Urothelium cell line (cell line): ENCODE data around the gene PRSS50.
"Not testable (repeated sequence)": the region's sequence is repeated elsewhere in the genome, so short reads cannot be mapped to it uniquely, and the experiment has no call there.

Source experiments
- DNase-seq: peaks from one replicate; pipeline ENCODE4 v3.0.0; 2011; ENCODE audit warnings: low spot score, mixed read lengths
- FAIRE-seq: peaks from 2 replicates; lab custom pipeline; 2011; peaks lifted over from hg19 to GRCh38; lab: Jason Lieb, UNC

PRSS50 gene

GRCh38 chr3:46717447-46718231 is at the start of gene PRSS50:
PRSS50 (minus strand) TSS chr3:46717869; CDS start chr3:46717824, 45 bp downstream.
- FAIRE-seq: no peak
- peak; percentile 36 for DNase-seq

- FAIRE-seq (no peak), DNase-seq (no peak)
Measured at GRCh38 chr3:46764206-46764605, 46.5 kb upstream of the PRSS50 start.

- FAIRE-seq (no peak), DNase-seq (no peak)
Measured at GRCh38 chr3:46763178-46763577, 45.5 kb upstream of the PRSS50 start.

- FAIRE-seq (no peak), DNase-seq (no peak)
Measured at GRCh38 chr3:46759239-46760167, 41.8 kb upstream of the PRSS50 start.

DNA sequence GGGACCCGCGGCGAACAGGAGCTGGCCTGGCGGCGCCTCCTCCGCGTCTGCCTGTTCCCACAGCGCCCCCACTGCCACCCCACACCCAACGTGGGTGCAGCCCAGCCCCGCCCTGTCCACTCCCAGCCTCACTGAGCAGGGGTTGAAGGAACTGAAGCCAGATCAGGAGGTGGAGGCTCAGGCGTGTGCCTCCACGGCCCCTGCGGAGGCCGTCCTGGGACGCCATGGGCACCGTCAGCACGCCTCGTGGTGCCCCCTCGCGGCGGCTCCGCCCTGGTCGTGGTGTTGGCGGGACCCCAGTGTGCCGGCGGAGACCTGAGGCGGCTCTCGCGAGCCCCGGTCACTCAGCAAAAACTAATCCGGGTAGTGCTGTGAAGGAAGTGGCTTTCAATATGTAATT is 39.0 kb upstream of the PRSS50 start:
- DNase-seq (no peak), FAIRE-seq (no peak)

DNA sequence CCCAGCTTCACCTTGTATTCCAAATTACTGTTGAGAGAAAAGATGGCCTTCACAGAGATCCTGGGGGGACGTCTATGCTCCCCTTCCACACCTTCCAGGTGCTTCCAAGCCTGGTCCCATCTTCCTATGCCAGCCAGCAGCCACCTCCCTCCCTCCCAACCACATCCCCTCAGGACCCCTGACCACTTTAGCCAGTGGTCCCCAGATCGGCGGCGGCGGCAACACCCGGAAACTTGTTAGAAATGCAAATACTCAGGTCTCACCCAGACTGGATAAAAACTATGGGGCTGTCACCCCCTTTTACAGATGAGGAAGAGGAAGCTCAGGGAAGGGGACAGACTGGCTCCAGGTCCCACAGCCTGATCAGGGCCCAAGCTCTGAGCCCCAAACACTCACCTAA is 38.0 kb upstream of the PRSS50 start:
- no peak for DNase-seq
- no peak for FAIRE-seq

DNA sequence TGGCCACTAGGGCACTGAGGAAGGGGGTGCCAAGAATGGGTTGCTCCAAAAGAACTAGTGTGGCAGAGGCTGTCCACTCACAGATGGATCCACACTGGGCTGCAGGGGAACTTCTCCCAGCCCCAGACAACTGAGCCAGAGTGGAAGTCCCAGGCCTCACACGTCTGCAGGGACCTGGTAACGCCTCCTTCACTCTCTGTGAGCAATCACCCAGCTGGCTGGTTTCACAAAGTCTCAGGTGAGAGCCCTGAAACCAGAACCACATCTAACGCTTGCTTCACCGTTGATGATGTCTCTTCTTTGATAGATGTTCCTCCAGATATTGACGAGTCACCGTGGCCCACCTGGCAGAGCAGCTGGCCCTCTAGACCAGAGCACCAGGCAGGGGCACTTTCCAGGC is 35.5 kb upstream of the PRSS50 start:
- not testable (repeated sequence) for FAIRE-seq

GRCh38 chr3:46750555-46751038 is 32.9 kb upstream of the PRSS50 start:
- FAIRE-seq (no peak), DNase-seq (no peak)

More for the DNA sequence above, 35.5 kb upstream of the PRSS50 start:
- not testable (repeated sequence) for DNase-seq

DNA sequence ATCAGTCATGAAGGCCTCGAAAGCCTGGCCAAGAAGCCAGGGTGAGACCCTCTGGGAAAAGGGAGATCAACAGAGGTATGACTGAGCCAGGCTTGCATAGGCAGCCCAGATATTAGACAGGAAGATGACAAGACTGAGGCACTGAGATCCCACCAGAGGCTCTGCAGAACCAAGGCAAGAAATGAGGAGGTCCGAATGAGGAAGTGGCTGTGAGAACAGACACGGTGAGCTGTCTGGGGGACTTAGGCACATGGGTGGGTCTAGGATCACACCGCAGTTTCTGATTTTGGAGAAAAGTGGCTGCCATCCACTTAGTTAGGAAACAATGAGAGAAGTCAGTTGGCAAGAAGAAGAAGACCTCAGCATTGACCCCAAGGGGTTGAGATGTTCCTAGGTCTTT is 31.5 kb upstream of the PRSS50 start:
- DNase-seq (no peak), FAIRE-seq (no peak)

DNA sequence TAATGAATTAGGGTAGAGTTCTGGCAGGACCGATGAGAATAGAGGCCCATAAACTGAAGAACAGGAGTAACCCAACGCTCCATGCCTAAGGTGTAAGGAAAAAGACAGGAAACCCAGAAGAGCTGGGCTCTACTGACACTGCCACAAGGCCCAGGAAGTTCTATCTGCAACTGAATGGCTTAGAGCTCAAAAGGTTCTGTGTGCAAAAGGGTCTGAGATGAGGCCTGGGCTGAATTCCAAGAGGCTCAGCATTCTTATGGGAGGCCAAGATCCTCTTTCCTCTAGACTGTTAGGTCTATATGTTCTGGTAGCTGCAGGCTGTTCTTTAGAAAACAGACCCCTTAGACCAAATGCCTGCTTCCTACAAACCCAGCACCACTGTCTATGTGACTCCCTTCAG is 30.5 kb upstream of the PRSS50 start:
- no peak for FAIRE-seq
- no peak for DNase-seq

DNA sequence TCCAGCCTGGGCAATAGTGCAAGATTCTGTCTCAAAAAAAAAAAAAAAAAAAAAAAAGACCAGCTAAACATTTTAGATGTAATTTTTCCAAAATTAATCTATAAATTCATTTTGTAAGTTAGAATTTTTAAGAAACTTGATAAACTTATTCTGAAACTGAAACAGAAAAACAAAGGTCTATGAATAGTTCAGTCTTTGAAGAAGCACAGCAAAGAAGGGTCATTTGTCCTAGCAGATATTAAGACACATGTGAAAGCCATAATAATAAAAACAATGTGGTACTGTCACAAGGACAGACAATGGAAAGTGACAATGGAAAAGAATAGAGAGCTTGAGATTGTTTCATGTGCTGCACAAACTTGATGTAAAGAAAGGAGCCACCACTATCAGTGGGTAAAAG is 29.0 kb upstream of the PRSS50 start:
- FAIRE-seq (no peak), DNase-seq (no peak)

DNA sequence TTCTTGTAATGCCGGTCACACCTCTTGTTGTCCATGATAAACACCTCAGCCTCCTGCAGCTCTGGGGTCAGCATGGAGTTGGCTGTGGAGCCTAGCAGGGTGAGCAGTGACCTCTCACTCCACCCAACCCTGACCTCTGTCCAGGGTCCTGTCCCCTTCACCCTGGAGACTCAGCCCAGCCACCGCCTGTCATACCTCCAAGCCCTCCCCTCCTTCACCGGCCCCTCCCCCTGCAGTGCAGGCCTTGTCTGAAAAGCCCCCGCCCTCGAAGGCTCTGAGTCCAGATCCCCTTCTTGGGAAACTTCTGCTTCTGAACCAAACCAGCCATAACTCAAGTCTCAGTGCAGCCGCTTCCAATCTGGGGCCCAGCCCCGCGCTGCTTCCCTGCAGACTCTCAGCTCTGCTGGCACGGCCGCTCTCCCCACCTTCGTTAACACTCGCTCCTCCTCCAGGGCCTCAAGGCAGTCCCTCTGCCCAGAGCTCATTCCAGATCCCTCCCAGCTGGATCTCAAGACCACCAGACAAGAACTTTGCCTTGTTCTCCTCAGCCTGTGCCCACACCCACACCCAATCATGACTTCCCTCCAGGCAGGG is 25.4 kb upstream of the PRSS50 start:
- DNase-seq: no peak
- FAIRE-seq: no peak

GRCh38 chr3:46739565-46739964 is 21.9 kb upstream of the PRSS50 start:
- DNase-seq, FAIRE-seq: not testable (repeated sequence)

- no peak for FAIRE-seq
- DNase-seq: no peak
Measured at GRCh38 chr3:46737329-46737731, 19.7 kb upstream of the PRSS50 start.

- no peak for DNase-seq
Measured at GRCh38 chr3:46736006-46736872, 18.6 kb upstream of the PRSS50 start.

DNA sequence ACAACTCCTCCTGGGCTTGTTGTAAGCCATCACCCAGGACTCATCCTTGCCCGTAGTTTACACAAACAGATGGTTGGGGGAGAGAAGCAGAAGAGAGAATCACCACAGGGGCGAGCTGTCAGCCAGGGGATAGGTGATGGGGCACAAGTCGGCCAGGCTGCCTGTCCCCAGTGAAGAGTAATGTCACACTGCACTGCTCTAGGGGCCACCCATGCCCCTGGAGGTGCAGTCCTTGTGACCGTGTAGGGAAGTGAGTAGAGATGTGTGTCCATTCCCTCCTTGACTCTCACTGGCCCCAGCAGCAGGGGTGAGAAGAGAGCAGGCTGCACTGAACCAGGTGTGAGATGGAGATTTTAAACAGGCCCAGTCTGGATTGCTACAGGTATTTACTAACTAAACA is 17.1 kb upstream of the PRSS50 start:
- DNase-seq (no peak), FAIRE-seq (no peak)

More at GRCh38 chr3:46736006-46736872, 18.6 kb upstream of the PRSS50 start:
- FAIRE-seq: no peak

DNA sequence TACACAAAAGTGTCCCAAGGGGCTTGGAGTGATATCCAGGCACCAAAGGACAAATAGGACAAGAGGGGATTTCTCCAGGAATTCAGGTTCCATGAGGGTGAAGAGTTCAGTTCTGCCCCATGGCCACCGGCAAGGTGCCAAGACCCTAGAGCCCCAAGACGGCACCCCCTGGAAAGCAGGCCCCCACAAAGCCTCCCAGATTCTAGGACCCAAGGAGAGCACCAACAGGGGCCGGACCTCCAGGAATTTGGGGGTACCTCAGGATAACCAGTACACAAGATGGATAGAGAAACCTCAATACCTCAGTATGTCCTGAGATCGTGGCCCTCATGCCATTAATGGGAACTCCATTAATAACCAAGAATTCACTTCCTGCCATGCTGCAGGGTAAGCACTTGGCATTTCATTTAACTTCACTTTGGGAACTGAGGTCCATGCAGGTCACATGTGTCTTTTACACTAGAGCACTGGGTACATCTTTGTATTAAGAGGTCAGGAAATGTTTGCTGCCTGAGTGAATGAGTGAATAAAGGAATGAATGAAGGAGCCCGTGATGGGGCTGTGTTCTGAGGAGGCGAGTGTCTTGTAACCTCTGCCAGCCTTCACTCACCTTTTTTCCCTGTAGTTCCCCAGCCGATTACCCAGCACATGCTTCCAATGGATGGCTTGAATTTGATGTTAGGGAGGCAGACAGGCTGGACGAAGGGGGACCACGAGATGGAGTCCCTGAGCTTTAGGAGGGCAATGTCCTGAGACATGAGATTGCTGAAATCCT is 15.5 kb upstream of the PRSS50 start:
- FAIRE-seq: no peak
- no peak for DNase-seq

- no peak for FAIRE-seq
- no peak for DNase-seq
Measured at GRCh38 chr3:46731795-46732194, 14.1 kb upstream of the PRSS50 start.

DNA sequence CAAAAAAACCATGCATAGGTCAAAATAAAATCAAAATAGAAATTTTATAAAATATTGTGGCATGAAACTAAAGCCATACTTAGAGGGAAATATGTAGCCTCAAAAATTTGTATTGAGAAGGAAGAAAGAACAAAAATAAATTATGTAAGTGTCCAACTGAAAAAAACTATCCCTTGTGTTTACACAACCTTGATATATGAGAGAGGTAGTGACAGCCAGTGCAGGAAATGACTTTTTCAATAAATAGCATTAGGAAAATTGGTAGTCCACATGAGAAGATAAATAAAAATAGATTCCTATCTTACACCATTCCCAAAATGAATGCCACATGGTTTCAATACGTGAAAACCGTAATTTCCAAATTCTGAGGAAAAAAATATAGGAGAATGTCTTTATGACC is 13.2 kb upstream of the PRSS50 start:
- FAIRE-seq (no peak), DNase-seq (no peak)
